Parathyroid adenoma (tissue), 2 donors: Measurements from ENCODE around the gene OR7G2.

Source experiments
- H2AFZ ChIP-seq: fragments of 300-600 bp; sonication (generic); one replicate; pipeline ENCODE4 v1.7.0; 2017; ENCODE audit warnings: antibody characterized with exemption, mild to moderate bottlenecking
- H3K27ac ChIP-seq: fragments of 300-600 bp; sonication (generic); one replicate; pipeline ENCODE4 v1.7.0; 2017
- H3K27me3 ChIP-seq: fragments of 300-600 bp; sonication (generic); one replicate; pipeline ENCODE4 v1.7.0; 2017; ENCODE audit warnings: low read length; ENCODE audit not compliant: control insufficient read depth, insufficient read depth
- H3K36me3 ChIP-seq: fragments of 300-600 bp; sonication (generic); one replicate; pipeline ENCODE4 v1.7.0; 2017; ENCODE audit warnings: low read length; ENCODE audit not compliant: control insufficient read depth, insufficient read depth
- H3K4me1 ChIP-seq: fragments of 300-600 bp; sonication (generic); one replicate; pipeline ENCODE4 v1.7.0; 2017; ENCODE audit warnings: control low read depth
- H3K4me2 ChIP-seq: fragments of 300-600 bp; sonication (generic); one replicate; pipeline ENCODE4 v1.7.0; 2017; ENCODE audit warnings: low read length
- H3K4me3 ChIP-seq: fragments of 300-600 bp; sonication (generic); one replicate; pipeline ENCODE4 v1.7.0; 2017; ENCODE audit warnings: low read depth, low read length
- H3K79me2 ChIP-seq: fragments of 300-600 bp; sonication (generic); one replicate; pipeline ENCODE4 v1.7.0; 2017; ENCODE audit warnings: control low read depth
- H3K9ac ChIP-seq: fragments of 300-600 bp; sonication (generic); one replicate; pipeline ENCODE4 v1.7.0; 2017; ENCODE audit warnings: mild to moderate bottlenecking
- H3K9me3 ChIP-seq: fragments of 300-600 bp; sonication (generic); one replicate; pipeline ENCODE4 v1.7.0; 2017; ENCODE audit warnings: low read length; ENCODE audit not compliant: control insufficient read depth
- CTCF ChIP-seq: fragments of 300-600 bp; sonication (generic); IDR thresholded peaks from one replicate; pipeline ENCODE4 v1.7.0; 2017; ENCODE audit warnings: antibody characterized with exemption, mild to moderate bottlenecking
- donor health status: primary hyperparathyroidism.

Gene OR7G2

GRCh38 chr19:9139609-9140158, 32.4 kb upstream of the OR7G2 start:
- Histone ChIP-seq H3K9me3 (no peaks in the 10 kb centered on the region), H3K36me3 (no peaks in the 10 kb centered on the region), H3K27me3 (no peaks in the 10 kb centered on the region), H3K4me1 (peaks cover 3% of the 10 kb centered on the region), H2AFZ (peak overlapping the region; percentile 84), H3K4me3 (peak overlapping the region; percentile 96), H3K79me2 (peaks cover 23% of the 10 kb centered on the region), H3K27ac (peak overlapping the region; percentile 88), H3K4me2 (peak overlapping the region; percentile 97), H3K9ac (peak overlapping the region; percentile 81)
- no peak for TF ChIP-seq CTCF

GRCh38 chr19:9132422-9132821, 25.1 kb upstream of the OR7G2 start:
- no peak for TF ChIP-seq CTCF
- H3K4me3 ChIP-seq: no peak overlapping the region
- no peak overlapping the region for H3K27ac ChIP-seq
- H3K4me1 ChIP-seq: no peaks in the 10 kb centered on the region
- no peaks in the 10 kb centered on the region for H3K9me3 ChIP-seq
- H3K27me3 ChIP-seq: no peaks in the 10 kb centered on the region
- H3K9ac ChIP-seq: no peak overlapping the region
- no peak overlapping the region for H3K4me2 ChIP-seq
- no peak overlapping the region for H2AFZ ChIP-seq
- no peaks in the 10 kb centered on the region for H3K79me2 ChIP-seq
- H3K36me3 ChIP-seq: no peaks in the 10 kb centered on the region

- H3K27ac ChIP-seq: no peak overlapping the region
- H2AFZ ChIP-seq: no peak overlapping the region
- H3K9ac ChIP-seq: no peak overlapping the region
- H3K4me2 ChIP-seq: no peak overlapping the region
- no peaks in the 10 kb centered on the region for H3K36me3 ChIP-seq
- no peaks in the 10 kb centered on the region for H3K27me3 ChIP-seq
- H3K79me2 ChIP-seq: no peaks in the 10 kb centered on the region
- H3K4me1 ChIP-seq: no peaks in the 10 kb centered on the region
- TF ChIP-seq CTCF: no peak
- no peak overlapping the region for H3K4me3 ChIP-seq
- H3K9me3 ChIP-seq: no peaks in the 10 kb centered on the region
Observed at GRCh38 chr19:9130965-9131364, 23.7 kb upstream of the OR7G2 start.

- no peaks in the 10 kb centered on the region for H3K79me2 ChIP-seq
- no peaks in the 10 kb centered on the region for H3K27me3 ChIP-seq
- H3K4me1 ChIP-seq: no peaks in the 10 kb centered on the region
- H3K36me3 ChIP-seq: no peaks in the 10 kb centered on the region
- H3K9me3 ChIP-seq: no peaks in the 10 kb centered on the region
- H3K27ac ChIP-seq: no peak overlapping the region
- no peak overlapping the region for H3K4me2 ChIP-seq
- H3K4me3 ChIP-seq: no peak overlapping the region
- H3K9ac ChIP-seq: no peak overlapping the region
- no peak overlapping the region for H2AFZ ChIP-seq
- no peak for TF ChIP-seq CTCF
Observed at GRCh38 chr19:9128171-9128570, 20.9 kb upstream of the OR7G2 start.

- H3K4me3 ChIP-seq: no peak within 1 kb of the TSS
- no peak for TF ChIP-seq CTCF
- H3K79me2 ChIP-seq: no peaks in the 10 kb centered on the region
Observed at GRCh38 chr19:9126900-9127405, 19.7 kb upstream of the OR7G2 start, which contains the start of gene OR7G3. Gene OR7G3, minus strand, starts transcription at chr19:9126950. Its CDS starts 0 bp downstream, at chr19:9126950.

More at GRCh38 chr19:9126900-9127405, 19.7 kb upstream of the OR7G2 start, which contains the start of gene OR7G3:
- Histone ChIP-seq H3K4me2 (no peak within 1 kb of the TSS), H3K27ac (no peak within 1 kb of the TSS), H3K9ac (no peak within 1 kb of the TSS), H3K4me1 (no peaks in the 10 kb centered on the region), H2AFZ (no peak within 1 kb of the TSS), H3K27me3 (no peaks in the 10 kb centered on the region), H3K9me3 (no peaks in the 10 kb centered on the region), H3K36me3 (no peaks in the 10 kb centered on the region)
